GM18861 (cell line): ENCODE data around the gene JMJD1C.
"Not testable (repeated sequence)": the region's sequence is repeated elsewhere in the genome, so short reads cannot be mapped to it uniquely, and the experiment has no call there.

Experiments
- ATAC-seq: cut with Tn5 transposase; IDR thresholded peaks from one replicate; pipeline ENCODE4 v1.9.1; 2021; ENCODE audit not compliant: unreplicated experiment

JMJD1C gene, protein sequence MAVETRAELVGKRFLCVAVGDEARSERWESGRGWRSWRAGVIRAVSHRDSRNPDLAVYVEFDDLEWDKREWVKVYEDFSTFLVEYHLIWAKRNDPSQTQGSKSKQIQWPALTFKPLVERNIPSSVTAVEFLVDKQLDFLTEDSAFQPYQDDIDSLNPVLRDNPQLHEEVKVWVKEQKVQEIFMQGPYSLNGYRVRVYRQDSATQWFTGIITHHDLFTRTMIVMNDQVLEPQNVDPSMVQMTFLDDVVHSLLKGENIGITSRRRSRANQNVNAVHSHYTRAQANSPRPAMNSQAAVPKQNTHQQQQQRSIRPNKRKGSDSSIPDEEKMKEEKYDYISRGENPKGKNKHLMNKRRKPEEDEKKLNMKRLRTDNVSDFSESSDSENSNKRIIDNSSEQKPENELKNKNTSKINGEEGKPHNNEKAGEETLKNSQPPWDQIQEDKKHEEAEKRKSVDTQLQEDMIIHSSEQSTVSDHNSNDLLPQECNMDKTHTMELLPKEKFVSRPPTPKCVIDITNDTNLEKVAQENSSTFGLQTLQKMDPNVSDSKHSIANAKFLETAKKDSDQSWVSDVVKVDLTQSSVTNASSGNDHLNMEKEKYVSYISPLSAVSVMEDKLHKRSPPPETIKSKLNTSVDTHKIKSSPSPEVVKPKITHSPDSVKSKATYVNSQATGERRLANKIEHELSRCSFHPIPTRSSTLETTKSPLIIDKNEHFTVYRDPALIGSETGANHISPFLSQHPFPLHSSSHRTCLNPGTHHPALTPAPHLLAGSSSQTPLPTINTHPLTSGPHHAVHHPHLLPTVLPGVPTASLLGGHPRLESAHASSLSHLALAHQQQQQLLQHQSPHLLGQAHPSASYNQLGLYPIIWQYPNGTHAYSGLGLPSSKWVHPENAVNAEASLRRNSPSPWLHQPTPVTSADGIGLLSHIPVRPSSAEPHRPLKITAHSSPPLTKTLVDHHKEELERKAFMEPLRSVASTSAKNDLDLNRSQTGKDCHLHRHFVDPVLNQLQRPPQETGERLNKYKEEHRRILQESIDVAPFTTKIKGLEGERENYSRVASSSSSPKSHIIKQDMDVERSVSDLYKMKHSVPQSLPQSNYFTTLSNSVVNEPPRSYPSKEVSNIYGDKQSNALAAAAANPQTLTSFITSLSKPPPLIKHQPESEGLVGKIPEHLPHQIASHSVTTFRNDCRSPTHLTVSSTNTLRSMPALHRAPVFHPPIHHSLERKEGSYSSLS (N-terminal part only)

DNA sequence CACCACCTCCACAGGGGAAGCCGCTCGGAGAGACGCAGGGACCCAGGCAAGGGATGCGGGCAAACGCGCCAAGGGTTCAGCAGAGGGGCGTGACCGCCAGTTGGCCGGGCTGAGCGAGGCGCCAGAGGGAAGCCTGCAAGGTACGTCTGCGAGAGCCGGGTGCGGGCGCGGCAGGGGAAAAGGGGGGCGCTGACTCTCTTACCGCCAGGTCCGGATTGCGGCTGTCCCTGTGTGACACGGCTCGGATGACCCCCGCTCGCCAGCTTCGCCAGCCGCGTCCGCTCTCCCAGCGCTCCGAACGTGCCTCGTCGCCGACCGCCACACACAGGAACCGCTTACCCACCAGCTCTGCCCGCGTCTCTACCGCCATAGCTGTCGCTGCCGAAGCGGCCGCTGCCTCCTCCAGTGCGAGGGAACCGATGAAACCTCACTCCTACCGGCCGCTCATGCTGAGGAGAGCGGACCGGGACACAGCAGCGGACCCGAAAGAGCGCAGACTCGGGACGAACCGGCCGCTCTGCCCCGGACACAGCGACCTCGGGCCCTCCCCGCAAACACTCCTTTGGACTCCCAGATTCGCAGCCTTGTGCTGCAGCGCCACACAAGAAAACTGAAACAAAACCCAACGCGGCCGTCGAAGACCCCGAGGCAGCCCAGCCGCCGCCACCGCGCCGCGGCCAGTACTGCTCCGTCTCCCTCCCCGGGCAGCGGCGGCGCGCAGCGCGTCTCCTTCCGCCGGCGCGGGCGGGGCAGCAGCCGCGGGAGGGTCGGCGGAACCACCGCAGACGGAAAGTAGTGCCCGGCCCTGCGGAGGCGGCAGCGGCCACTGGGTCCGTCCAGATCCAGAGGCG lies at the start of gene JMJD1C:
JMJD1C (minus strand) TSS at position 685 of the 851 bp plus-strand sequence; CDS start at position 370, 315 bp downstream.
- ATAC-seq: peak; percentile 47

DNA sequence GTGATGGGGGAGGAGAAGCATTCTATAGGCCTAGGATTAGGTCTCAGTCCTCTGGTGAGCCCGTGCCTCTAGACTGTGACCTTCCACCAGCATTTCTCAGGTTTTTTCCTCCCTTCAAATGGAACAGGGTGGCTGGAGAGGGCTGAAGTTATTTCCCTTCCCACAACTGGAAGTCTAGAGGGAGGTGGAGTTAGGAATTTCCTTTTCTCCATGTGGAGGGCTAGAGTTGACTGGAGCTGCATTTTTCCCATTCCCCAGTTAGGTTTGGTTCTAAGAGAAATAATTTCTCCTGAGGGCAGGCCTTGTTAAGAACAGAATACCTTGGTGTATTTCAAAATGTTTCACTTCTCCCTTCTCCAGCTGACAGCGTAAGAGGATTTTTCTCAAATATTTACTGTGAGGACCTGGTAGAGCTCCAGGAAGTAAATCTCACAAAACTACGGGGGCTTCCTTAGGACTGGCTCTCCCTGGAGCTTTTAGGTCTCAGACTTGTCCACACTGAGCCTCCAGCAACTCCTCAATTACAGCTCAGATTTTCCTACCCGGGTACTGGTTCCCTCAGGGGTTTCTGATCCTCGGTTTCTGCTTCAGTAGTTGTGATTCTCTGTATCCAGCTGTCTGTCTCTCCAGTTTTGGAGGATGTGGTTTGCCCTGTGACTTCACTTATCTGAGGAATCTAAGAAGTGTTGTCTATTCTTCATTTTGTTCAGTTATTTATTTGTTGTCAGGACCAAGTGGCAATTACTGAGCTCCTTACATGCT lies 49.4 kb upstream of the JMJD1C start:
- ATAC-seq: no peak

DNA sequence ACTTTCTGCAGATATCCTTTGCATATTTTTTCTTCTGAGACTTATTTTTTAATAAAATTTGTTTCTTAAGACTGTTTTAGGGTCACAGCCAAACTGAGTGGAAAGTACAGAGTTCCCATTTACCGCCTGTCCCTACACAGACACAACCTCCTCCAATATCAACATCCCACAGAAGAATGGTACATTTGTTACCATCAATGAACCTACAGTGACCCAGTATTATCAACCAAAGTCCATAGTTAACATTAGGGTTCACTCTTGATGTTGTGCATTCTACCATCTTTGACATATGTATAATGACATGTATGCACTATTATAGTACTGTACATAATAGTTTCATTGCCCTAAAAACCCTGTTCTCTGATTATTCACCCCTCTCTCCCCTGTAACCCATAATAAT lies 40.8 kb upstream of the JMJD1C start:
- ATAC-seq: no peak

DNA sequence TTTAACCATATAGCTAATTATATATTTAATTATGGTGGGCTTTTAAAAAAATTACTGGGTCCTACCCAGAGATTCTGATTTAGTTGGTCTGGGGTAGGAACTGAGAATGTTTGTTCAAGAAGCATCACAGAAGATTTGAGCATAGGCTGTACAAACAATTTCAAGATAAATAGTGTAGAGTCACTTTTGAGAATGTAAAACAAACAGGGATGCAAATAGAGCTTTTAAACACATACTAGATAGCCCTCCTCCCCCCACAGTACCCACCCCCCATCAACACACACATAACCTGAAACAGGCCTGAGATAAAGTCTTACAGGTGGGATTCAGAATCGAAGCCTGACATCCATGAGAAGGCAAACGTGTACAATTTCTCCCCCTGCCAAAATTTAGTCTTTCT lies 39.8 kb upstream of the JMJD1C start:
- ATAC-seq: no peak

DNA sequence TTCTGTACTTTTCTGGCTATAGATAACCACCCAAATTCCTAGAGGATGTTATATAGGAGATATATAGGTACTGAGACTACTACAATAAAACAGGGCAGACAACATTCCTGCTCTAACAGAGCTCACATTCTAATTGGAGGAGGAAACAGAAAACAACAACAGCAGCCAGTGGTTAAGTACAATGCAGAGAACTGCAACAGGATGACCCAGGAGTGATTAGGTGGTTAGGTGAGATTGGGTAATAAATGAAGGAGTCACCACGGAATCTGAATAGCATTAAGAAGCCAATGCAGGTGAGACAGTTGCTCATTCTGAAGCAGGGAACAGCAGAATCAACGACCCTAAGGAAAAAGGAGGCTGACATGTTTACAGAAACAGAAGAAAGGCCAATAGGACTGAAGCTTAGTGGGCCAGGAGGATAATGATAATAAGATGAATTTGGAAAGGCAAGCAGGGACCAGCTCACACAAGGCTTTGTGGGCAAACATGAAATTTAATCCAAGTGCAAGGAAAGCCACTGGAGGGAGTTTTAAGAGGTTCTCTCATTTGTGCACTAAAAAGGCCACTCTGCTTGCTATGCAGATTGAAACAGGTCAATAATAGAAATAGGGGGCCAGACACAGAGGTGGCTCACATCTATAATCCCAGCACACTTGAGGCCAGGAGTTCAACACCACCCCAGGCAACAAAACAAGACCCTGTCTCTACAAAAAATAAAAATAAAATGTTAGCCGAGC lies 38.5 kb upstream of the JMJD1C start:
- no peak for ATAC-seq

GRCh38 chr10:63503395-63503794 lies 37.6 kb upstream of the JMJD1C start:
- ATAC-seq: no peak

DNA sequence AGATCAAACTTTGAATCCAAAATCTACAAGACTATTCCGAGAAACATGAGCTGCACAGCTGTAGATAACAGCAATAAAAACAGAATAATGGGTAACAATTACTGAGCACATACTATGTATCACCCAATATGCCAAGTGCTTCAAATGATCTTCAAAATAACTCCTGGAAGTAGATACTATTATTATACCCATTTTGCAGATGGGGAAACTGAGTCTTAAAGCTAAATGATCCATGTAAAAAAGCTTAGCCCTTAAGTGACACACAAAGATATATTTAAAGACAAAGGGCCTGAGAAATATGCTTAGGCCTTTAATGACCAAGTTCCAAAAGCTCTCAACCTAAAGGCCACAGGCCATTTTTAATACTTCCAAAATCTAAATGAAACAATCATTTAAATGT lies 37.1 kb upstream of the JMJD1C start:
- ATAC-seq: no peak

DNA sequence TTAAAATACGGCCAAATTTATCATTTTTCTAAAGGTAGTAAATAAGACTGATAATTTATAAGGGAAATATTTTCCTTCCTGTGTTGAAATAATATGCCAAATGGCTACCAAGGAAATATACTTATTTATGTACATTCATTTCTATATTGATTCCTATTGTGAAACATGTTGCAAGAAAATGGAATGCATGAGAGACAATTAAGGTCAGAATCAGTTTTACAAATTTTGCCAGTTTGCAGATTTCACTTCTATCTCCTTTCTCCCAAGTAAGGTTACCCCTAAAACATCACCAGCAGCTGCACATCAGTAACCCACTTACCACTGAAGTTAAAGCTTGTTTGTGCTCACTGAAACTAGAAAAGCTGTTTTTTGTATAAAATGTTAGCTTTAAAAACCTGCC lies 36.2 kb upstream of the JMJD1C start:
- no peak for ATAC-seq

GRCh38 chr10:63500551-63500950 lies 34.8 kb upstream of the JMJD1C start:
- not testable (repeated sequence) for ATAC-seq

- ATAC-seq: no peak
Observed at GRCh38 chr10:63498665-63499064, 32.9 kb upstream of the JMJD1C start.

DNA sequence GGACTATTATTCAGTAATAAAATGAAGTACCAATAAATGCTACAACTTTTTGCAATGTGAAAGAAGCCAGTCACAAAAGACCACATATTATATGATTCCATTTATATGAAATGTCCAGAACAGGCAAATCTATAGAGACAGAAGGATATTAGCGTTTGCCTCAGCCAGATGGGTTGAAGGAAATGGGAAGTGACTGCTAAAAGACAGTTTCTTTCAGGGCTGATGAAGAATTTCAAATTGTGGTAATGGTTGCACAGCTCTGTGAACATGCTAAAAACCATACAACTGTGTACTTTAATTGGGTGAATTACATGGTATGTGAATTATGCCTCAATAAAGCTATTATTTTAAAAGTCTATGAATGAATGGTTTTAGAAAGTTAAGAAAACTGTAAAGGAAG lies 31.5 kb upstream of the JMJD1C start:
- ATAC-seq: no peak

DNA sequence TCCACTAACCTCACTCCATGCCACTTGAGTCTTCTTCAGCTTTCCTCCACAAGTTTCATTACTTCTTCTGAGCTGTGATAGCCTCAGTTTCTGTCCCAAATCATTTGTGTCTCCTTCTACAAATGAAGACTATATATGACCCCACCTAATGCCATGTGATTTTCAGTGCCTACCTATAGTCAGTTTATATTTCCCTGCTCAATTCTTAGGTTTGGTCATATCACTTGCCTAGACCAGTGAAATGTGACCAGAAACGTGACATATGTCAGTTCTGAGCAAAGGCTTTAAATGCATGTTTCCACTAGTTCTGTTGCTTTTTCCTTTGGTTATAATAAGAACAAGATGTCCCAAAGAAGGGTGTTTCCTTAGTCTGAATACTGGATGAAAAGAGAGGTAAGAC lies 30.8 kb upstream of the JMJD1C start:
- no peak for ATAC-seq

DNA sequence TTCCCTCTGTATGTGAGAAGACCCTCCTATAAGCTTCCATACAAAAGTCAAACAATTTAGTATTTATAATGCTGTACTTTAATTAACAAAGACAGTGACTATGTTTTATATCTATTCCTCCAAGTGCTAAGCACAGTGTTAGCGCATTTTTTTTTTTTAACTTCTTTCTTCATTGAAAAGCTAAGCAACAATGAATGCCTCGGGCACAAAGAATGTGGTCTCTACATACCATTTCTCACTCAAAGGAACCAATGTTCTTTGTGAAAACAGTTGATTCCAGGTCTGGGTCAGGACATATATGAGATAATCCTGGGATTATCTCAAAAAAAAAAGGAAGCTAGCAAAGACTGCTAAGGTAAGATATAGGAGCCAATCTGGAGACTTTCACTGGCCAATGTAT lies 29.2 kb upstream of the JMJD1C start:
- no peak for ATAC-seq

GRCh38 chr10:63493004-63493403 lies 27.2 kb upstream of the JMJD1C start:
- ATAC-seq: no peak

GRCh38 chr10:63492317-63492690 lies 26.5 kb upstream of the JMJD1C start:
- ATAC-seq: not testable (repeated sequence)

GRCh38 chr10:63491588-63492316 lies 26.0 kb upstream of the JMJD1C start:
- ATAC-seq: no peak

GRCh38 chr10:63489838-63490237 lies 24.1 kb upstream of the JMJD1C start:
- ATAC-seq: no peak

DNA sequence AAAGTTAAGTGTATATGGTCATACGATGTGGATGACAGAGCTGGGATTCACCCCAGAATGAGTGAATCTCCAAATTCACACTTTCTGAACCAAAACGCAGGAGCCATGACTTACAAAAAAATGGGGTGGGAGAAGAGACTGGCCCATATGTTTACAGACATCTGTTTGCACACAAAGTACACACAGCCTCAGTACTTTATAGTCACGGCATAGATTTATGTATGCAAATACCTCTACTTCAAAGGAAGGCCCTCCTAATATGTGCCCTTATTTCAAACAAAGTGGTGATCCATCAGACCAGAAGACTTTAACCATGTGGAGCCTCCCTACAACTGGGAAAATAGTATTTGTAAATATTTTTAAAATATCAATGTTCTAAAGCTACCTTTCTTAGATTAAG lies 22.2 kb upstream of the JMJD1C start:
- ATAC-seq: no peak
